Measurements from ENCODE around the gene PCDHGA8. TPM values are rescaled to one million over a fixed set of nuclear protein-coding genes. Genes with fewer than 3 reads are reported as not detected.
"Not testable (repeated sequence)": the region's sequence is repeated elsewhere in the genome, so short reads cannot be mapped to it uniquely, and the experiment has no call there.

Gene PCDHGA8
- total RNA-seq, 3 donors from 2014 or later, result not detected

GRCh38 chr5:141384471-141385267, 7.8 kb upstream of the PCDHGA8 start:
- ATAC-seq, result no peak
- Mint-ChIP-seq H3K4me1 (ENCODE audit: low read depth) (peaks cover 2% of the 10 kb centered on the region), H3K36me3 (ENCODE audit: insufficient read depth) (peaks cover 5% of the 10 kb centered on the region), H3K4me3 (no peak overlapping the region), H3K9me3 (peaks cover 34% of the 10 kb centered on the region), H3K27me3 (ENCODE audit: low read depth) (peaks cover 77% of the 10 kb centered on the region)
- DNase-seq, result no peak

- not testable (repeated sequence) for DNase-seq; H3K36me3 Mint-ChIP-seq (ENCODE audit: insufficient read depth); H3K4me1 Mint-ChIP-seq (ENCODE audit: low read depth); H3K4me3 Mint-ChIP-seq
- ATAC-seq, result peak; percentile 41 to 51
- H3K9me3 Mint-ChIP-seq, result peaks cover 34% of the 10 kb centered on the region
- H3K27me3 Mint-ChIP-seq (ENCODE audit: low read depth), result peaks cover 76% of the 10 kb centered on the region
Observed at GRCh38 chr5:141387557-141388311, 4.7 kb upstream of the PCDHGA8 start, which contains the start of gene PCDHGB4. Gene PCDHGB4, plus strand, starts transcription at chr5:141387698. Its CDS starts 187 bp downstream, at chr5:141387885.

- peaks cover 75% of the 10 kb centered on the region for H3K27me3 Mint-ChIP-seq (ENCODE audit: low read depth)
- H3K4me3 Mint-ChIP-seq, result no peak overlapping the region
- H3K4me1 Mint-ChIP-seq (ENCODE audit: low read depth), result no peaks in the 10 kb centered on the region
- H3K9me3 Mint-ChIP-seq, result peaks cover 36% of the 10 kb centered on the region
- ATAC-seq (no peak), DNase-seq (no peak)
- peaks cover 5% of the 10 kb centered on the region for H3K36me3 Mint-ChIP-seq (ENCODE audit: insufficient read depth)
Observed at GRCh38 chr5:141388661-141389060, 3.8 kb upstream of the PCDHGA8 start.

GRCh38 chr5:141389153-141390042, 3.0 kb upstream of the PCDHGA8 start:
- Mint-ChIP-seq H3K36me3 (ENCODE audit: insufficient read depth) (peaks cover 5% of the 10 kb centered on the region), H3K4me3 (no peak overlapping the region), H3K27me3 (ENCODE audit: low read depth) (peaks cover 75% of the 10 kb centered on the region), H3K9me3 (peaks cover 43% of the 10 kb centered on the region), H3K4me1 (ENCODE audit: low read depth) (no peaks in the 10 kb centered on the region)
- ATAC-seq (no peak), DNase-seq (no peak)

GRCh38 chr5:141393267-141393666, 834 bp downstream of the PCDHGA8 start:
- Mint-ChIP-seq H3K9me3 (peaks cover 33% of the 10 kb centered on the region), H3K36me3 (ENCODE audit: insufficient read depth) (peaks cover 3% of the 10 kb centered on the region), H3K4me1 (ENCODE audit: low read depth) (no peaks in the 10 kb centered on the region), H3K4me3 (no peak overlapping the region), H3K27me3 (ENCODE audit: low read depth) (peaks cover 66% of the 10 kb centered on the region)
- no peak for ATAC-seq
- no peak for DNase-seq

GRCh38 chr5:141394401-141395187, 2.2 kb downstream of the PCDHGA8 start:
- not testable (repeated sequence) for H3K4me3 Mint-ChIP-seq
- H3K27me3 Mint-ChIP-seq (ENCODE audit: low read depth), result peaks cover 65% of the 10 kb centered on the region

GRCh38 chr5:141397756-141398551, 5.5 kb downstream of the PCDHGA8 start, which contains the start of gene PCDHGB5:
Gene PCDHGB5, plus strand, starts transcription at chr5:141397947. Its CDS starts 181 bp downstream, at chr5:141398128.
- Mint-ChIP-seq H3K27me3 (ENCODE audit: low read depth) (peaks cover 66% of the 10 kb centered on the region), H3K4me3 (peak within 1 kb of the TSS; percentile 45), H3K9me3 (peaks cover 29% of the 10 kb centered on the region)
- not testable (repeated sequence) for H3K36me3 Mint-ChIP-seq (ENCODE audit: insufficient read depth); H3K4me1 Mint-ChIP-seq (ENCODE audit: low read depth); DNase-seq
- ATAC-seq, result peak; percentile 69 to 90

More at GRCh38 chr5:141394401-141395187, 2.2 kb downstream of the PCDHGA8 start:
- not testable (repeated sequence) for ATAC-seq; DNase-seq; H3K36me3 Mint-ChIP-seq (ENCODE audit: insufficient read depth); H3K4me1 Mint-ChIP-seq (ENCODE audit: low read depth)
- H3K9me3 Mint-ChIP-seq, result peaks cover 33% of the 10 kb centered on the region

GRCh38 chr5:141398608-141399007, 6.2 kb downstream of the PCDHGA8 start:
- H3K4me3 Mint-ChIP-seq, result peak overlapping the region; percentile 16
- ATAC-seq (no peak), DNase-seq (no peak)
- no peaks in the 10 kb centered on the region for H3K36me3 Mint-ChIP-seq (ENCODE audit: insufficient read depth)
- peaks cover 67% of the 10 kb centered on the region for H3K27me3 Mint-ChIP-seq (ENCODE audit: low read depth)
- H3K4me1 Mint-ChIP-seq (ENCODE audit: low read depth), result no peaks in the 10 kb centered on the region
- peaks cover 26% of the 10 kb centered on the region for H3K9me3 Mint-ChIP-seq

- Mint-ChIP-seq H3K9me3 (peaks cover 18% of the 10 kb centered on the region), H3K4me1 (ENCODE audit: low read depth) (no peaks in the 10 kb centered on the region), H3K4me3 (no peak overlapping the region), H3K36me3 (ENCODE audit: insufficient read depth) (no peaks in the 10 kb centered on the region), H3K27me3 (ENCODE audit: low read depth) (peaks cover 69% of the 10 kb centered on the region)
- DNase-seq (no peak), ATAC-seq (no peak)
Observed at GRCh38 chr5:141399555-141400258, 7.3 kb downstream of the PCDHGA8 start.

- DNase-seq, result no peak
- H3K4me1 Mint-ChIP-seq (ENCODE audit: low read depth), result no peaks in the 10 kb centered on the region
- H3K27me3 Mint-ChIP-seq (ENCODE audit: low read depth), result peaks cover 74% of the 10 kb centered on the region
- peak within 1 kb of the TSS; percentile 65 for H3K4me3 Mint-ChIP-seq
- H3K9me3 Mint-ChIP-seq, result peaks cover 21% of the 10 kb centered on the region
- ATAC-seq, result no peak
- no peaks in the 10 kb centered on the region for H3K36me3 Mint-ChIP-seq (ENCODE audit: insufficient read depth)
Observed at GRCh38 chr5:141402553-141403243, 10.3 kb downstream of the PCDHGA8 start, which contains the start of gene PCDHGA9. Gene PCDHGA9, plus strand, starts transcription at chr5:141402778. Its CDS starts 175 bp downstream, at chr5:141402953.

- no peak for ATAC-seq
- Mint-ChIP-seq H3K4me3 (no peak overlapping the region), H3K36me3 (ENCODE audit: insufficient read depth) (peaks cover 2% of the 10 kb centered on the region), H3K27me3 (ENCODE audit: low read depth) (peaks cover 81% of the 10 kb centered on the region), H3K4me1 (ENCODE audit: low read depth) (peaks cover 2% of the 10 kb centered on the region), H3K9me3 (peaks cover 25% of the 10 kb centered on the region)
- no peak for DNase-seq
Observed at GRCh38 chr5:141403387-141403786, 11.0 kb downstream of the PCDHGA8 start.
